Omental fat pad (tissue), 4 donors: ENCODE results near the gene FGF12. TPM values are rescaled to one million over a fixed set of nuclear protein-coding genes. Genes with fewer than 3 reads are reported as not detected.

ENCODE experiments used
- ATAC-seq: fragments of 150-250 bp; one replicate; pipeline ENCODE4 v1.9.1; 2016; ENCODE audit warnings: mild to moderate bottlenecking, moderate library complexity; ENCODE audit not compliant: low FRiP score
- DNase-seq: peaks from one replicate; pipeline ENCODE4 v3.0.0-alpha.2; 2019; ENCODE audit warnings: low spot score
- total RNA-seq, 4 donors: library from RNA; depleted of rRNA; stranded (reverse); fragments of >200 nt; gene quantifications; one replicate each; pipeline ENCODE4 v1.1.0, GENCODE V29; 2016
- TF ChIP-seq, protein P1 (sequence below), 3 donors: fragments of 450-650 bp; IDR thresholded peaks; one replicate each; pipeline ENCODE4 v1.5.1; 2016 to 2017; ENCODE audit warnings: antibody characterized with exemption in 3 of 3, mild to moderate bottlenecking in 3 of 3, moderate library complexity in 2 of 3

Gene FGF12
- total RNA-seq, 4 donors from 2014 or later = 2.4 to 9.3 (median 2.9) TPM

DNA sequence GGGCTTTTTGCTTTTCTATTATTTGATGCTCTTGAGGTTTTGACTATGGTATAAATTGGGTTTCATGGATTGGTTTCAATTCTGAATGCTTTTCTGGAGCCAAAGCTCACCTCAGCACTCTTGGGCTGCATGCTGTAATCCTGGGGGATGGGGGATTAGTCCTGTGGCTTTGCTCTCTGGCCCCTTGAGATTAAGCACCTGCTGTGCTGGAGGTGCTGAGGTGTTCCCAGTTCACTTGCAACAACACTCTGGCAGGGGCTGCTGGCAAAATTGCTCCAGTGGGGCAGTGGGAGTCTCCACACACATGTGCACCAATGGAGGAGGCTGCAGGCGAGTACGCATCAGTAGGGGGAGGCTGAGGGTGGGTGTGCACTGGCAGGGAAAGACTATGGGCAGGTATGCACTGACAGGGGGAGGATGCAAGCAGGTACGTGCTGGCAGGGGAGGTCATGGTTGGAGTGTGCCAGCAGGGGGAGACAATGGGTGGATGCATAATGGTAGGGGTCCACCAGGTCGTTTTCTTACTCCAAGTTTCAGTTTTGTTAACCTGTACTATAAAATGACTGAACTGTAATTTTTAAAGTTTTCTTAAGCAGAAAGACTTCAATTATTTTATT lies 489.2 kb downstream of the FGF12 start:
- DNase-seq (no peak), ATAC-seq (no peak)
- TF ChIP-seq, protein P1, sequence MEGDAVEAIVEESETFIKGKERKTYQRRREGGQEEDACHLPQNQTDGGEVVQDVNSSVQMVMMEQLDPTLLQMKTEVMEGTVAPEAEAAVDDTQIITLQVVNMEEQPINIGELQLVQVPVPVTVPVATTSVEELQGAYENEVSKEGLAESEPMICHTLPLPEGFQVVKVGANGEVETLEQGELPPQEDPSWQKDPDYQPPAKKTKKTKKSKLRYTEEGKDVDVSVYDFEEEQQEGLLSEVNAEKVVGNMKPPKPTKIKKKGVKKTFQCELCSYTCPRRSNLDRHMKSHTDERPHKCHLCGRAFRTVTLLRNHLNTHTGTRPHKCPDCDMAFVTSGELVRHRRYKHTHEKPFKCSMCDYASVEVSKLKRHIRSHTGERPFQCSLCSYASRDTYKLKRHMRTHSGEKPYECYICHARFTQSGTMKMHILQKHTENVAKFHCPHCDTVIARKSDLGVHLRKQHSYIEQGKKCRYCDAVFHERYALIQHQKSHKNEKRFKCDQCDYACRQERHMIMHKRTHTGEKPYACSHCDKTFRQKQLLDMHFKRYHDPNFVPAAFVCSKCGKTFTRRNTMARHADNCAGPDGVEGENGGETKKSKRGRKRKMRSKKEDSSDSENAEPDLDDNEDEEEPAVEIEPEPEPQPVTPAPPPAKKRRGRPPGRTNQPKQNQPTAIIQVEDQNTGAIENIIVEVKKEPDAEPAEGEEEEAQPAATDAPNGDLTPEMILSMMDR (IDR thresholded peaks at IDR 0.05) = no peak

DNA sequence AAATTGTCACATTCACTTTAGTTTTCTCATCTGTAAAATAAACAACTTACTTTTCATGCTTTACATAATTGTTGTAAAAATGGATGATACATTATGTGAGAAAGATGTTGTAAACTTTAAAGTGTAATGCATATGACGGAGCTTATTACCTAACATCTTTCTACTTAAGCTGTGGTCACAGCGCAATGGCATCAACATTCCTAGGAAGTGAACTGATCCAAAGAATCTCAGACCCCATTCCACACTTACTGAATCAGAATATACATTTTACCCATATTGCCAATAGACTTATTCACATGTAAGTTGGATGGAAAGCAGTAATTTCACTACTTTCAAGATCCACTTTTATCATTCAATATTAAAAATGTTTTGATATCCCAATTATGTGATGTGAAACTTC lies 497.5 kb downstream of the FGF12 start:
- TF ChIP-seq, protein P1 (IDR thresholded peaks at IDR 0.05) = no peak
- ATAC-seq (no peak), DNase-seq (no peak)

DNA sequence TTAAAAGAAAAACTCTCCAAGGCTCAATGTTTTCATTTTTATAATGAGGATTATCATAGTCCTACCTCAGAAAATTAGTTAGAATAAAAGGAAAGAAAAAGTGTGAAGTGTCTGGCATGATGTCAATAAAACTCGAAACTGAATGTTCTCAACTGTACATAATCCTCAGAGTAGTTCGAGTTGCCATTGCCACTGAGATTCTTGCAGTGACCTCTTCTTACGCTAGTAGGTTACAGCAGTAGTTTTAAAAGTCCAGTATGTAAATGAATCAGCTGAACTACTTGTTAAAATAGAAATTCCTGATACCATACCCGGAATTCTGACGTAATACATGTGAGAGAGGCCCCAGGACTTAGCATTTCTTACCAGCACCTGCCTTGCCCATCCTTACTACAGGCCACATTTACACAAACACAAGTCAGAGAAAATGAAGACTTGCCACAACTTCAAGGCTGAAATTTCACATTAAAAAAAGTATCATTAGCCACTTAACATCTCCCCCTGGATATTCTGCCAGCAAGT lies 502.6 kb downstream of the FGF12 start:
- ATAC-seq (no peak), DNase-seq (no peak)
- TF ChIP-seq, protein P1 (IDR thresholded peaks at IDR 0.05) = no peak

DNA sequence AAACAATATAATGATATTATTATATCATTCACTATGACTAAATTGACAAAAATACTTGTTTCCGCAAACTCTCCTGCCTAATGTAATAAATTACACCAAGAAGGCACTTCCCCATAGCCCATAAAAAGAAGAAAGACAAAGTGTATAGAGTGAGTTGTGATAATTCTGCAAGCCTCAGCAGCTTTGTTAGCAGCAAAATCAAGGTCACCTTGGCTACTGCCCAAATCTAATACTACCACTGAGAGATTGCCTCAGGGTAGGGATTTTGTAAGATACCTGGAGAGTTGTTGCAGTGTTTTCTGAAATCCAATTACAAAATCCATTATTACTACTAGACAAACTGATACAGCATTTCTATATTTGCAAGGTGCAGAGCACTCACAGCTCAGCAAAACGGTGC lies 503.5 kb downstream of the FGF12 start:
- ATAC-seq (no peak), DNase-seq (no peak)
- TF ChIP-seq, protein P1 (IDR thresholded peaks at IDR 0.05) = no peak

DNA sequence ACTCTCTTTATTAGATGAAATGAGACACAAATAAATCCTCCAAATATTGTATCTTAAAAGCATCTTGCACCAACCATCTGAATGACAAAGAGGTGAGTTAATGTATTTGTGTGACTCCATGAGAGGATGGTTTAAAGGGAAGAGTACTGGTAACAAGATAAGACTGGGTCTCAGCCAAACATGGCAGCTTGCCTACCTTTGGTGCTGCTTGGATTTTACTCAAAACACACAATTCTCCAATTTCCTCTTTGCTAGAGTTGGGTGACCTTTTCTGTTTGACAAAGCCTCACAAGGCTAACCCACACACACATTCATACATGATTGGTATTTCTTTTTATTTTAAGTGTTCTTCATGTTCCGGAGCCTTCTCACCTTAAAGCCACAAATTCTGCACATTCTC lies 506.4 kb downstream of the FGF12 start:
- DNase-seq = no peak
- TF ChIP-seq, protein P1 (IDR thresholded peaks at IDR 0.05) = no peak
- no peak for ATAC-seq

DNA sequence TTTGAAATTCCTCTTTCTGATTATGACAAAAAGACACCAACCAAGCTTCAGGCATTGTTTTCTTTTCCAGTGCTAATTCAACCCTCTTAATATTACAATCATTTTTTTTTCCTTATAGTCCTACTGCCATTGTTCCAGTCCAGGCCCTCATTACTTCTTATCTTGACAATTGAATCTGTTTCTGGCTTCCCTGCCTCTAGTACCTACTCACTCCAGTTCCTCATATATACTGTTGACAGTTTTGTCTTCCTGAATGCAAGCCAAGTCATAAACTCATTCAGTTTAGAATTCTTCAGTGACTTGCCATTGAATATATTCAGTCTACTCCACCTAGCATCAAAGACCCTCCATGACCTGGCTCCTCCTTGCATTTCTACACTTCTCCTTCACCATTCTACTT lies 507.4 kb downstream of the FGF12 start:
- TF ChIP-seq, protein P1 (IDR thresholded peaks at IDR 0.05) = no peak
- DNase-seq = no peak
- ATAC-seq = no peak

DNA sequence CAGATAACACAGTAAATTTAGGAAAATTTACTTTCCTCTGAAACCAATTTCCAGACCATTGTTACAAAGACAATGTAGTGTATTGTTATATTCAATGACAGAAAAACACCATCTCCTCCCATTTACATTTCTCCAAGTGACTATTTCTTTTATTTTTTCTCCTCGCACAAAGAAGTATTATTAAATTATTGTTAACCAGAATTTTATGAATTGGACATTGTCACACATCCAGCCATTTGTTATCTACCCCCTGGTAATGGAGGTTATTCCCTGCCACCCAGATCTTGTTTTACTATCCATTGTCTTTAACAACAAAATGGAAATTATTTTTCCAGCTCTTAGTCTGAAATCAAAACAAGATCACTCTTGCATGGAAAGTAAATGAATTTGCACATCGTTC lies 511.3 kb downstream of the FGF12 start:
- TF ChIP-seq, protein P1 (IDR thresholded peaks at IDR 0.05) = no peak
- no peak for ATAC-seq

More for the DNA sequence above, 511.3 kb downstream of the FGF12 start:
- no peak for DNase-seq
